HS-5 (cell line): ENCODE results near the gene GRSF1.
"Not testable (repeated sequence)": the region's sequence is repeated elsewhere in the genome, so short reads cannot be mapped to it uniquely, and the experiment has no call there.

Experiments used
- DNase-seq: peaks from one replicate; pipeline ENCODE4 v3.0.0-alpha.2; 2012; ENCODE audit warnings: low read depth

GRSF1 gene

GRCh38 chr4:70833675-70834074 lies 6.0 kb downstream of the GRSF1 start:
- no peak for DNase-seq

GRCh38 chr4:70831293-70831692 lies 8.4 kb downstream of the GRSF1 start:
- no peak for DNase-seq

- DNase-seq = no peak
Observed at GRCh38 chr4:70830054-70830453, 9.6 kb downstream of the GRSF1 start.

- DNase-seq = no peak
Observed at GRCh38 chr4:70829492-70829891, 10.2 kb downstream of the GRSF1 start.

- DNase-seq = no peak
Observed at GRCh38 chr4:70829015-70829414, 10.7 kb downstream of the GRSF1 start.

- DNase-seq = no peak
Observed at GRCh38 chr4:70818921-70819320, 20.8 kb downstream of the GRSF1 start.

GRCh38 chr4:70818173-70818855 lies 21.4 kb downstream of the GRSF1 start:
- DNase-seq = no peak

- no peak for DNase-seq
Observed at GRCh38 chr4:70816894-70817293, 22.8 kb downstream of the GRSF1 start.

GRCh38 chr4:70815370-70815769 lies 24.3 kb downstream of the GRSF1 start:
- DNase-seq = no peak

- DNase-seq = no peak
Observed at GRCh38 chr4:70808151-70808550, 31.5 kb downstream of the GRSF1 start.

GRCh38 chr4:70802928-70803580 lies 36.6 kb downstream of the GRSF1 start:
- no peak for DNase-seq

GRCh38 chr4:70801265-70801809 lies 38.4 kb downstream of the GRSF1 start:
- DNase-seq = no peak

GRCh38 chr4:70793626-70794025 lies 46.1 kb downstream of the GRSF1 start:
- DNase-seq = no peak

GRCh38 chr4:70788733-70789132 lies 51.0 kb downstream of the GRSF1 start:
- no peak for DNase-seq

GRCh38 chr4:70787496-70787895 lies 52.2 kb downstream of the GRSF1 start:
- no peak for DNase-seq

GRCh38 chr4:70783096-70783495 lies 56.6 kb downstream of the GRSF1 start:
- no peak for DNase-seq

- DNase-seq = no peak
Observed at GRCh38 chr4:70778888-70779422, 60.7 kb downstream of the GRSF1 start.

GRCh38 chr4:70772929-70773555 lies 66.6 kb downstream of the GRSF1 start:
- DNase-seq = no peak

GRCh38 chr4:70769396-70769795 lies 70.3 kb downstream of the GRSF1 start:
- not testable (repeated sequence) for DNase-seq

GRCh38 chr4:70768301-70768948 lies 71.3 kb downstream of the GRSF1 start:
- DNase-seq = no peak
